ENCODE data around the gene ROBO1. TPM values are rescaled to one million over a fixed set of nuclear protein-coding genes. Genes with fewer than 3 reads are reported as not detected.

The ROBO1 gene
- total and polyA plus RNA-seq, 2 of the 13 experiments (the other 11 are each of a cell fraction or from before 2014, with no cell fraction given): 52.2 to 71.0 TPM

GRCh38 chr3:79056498-79056897, 711.3 kb downstream of the ROBO1 start:
- BruUV-seq (replicated peaks): no TSS peak
- WGBS (ENCODE audit: low lambda C conversion rate): 43% methylated on average over 7 of the region's 7 CpGs
- CTCF ChIA-PET (ENCODE audit: low intra/inter-chr PET ratio, low total read pairs): no interaction called here

More at GRCh38 chr3:79056498-79056897, 711.3 kb downstream of the ROBO1 start:
- H3K79me2 ChIP-seq (ENCODE audit: insufficient read depth, low read length): no peaks in the 10 kb centered on the region
- in situ Hi-C loops (cut with HindIII; ENCODE audit: extremely low pct_ligation_motif_present, low pct_unique_long_range_greater_than_20kb) (no loop called here), intact Hi-C loops (cut with micrococcal nuclease; ENCODE audit: unreplicated experiment) (no loop called here)
- H3K27ac ChIP-seq (ENCODE audit: extremely low read length, insufficient read depth, low read length): no peak overlapping the region
- no peak overlapping the region for H3K4me3 ChIP-seq (replicated peaks in 1 of 3; ENCODE audit: insufficient read depth in 1 of 3, low read depth in 2 of 3, low read length in 3 of 3)
- no peaks in the 10 kb centered on the region for H3K27me3 ChIP-seq (ENCODE audit: control insufficient read depth in 1 of 2, insufficient read depth in 2 of 2, low read length in 2 of 2)
- H2AFZ ChIP-seq (ENCODE audit: low read length): no peak overlapping the region
- DNase-seq (ENCODE audit: low spot score) (no peak), ATAC-seq (no peak), FAIRE-seq (no peak)
- no peaks in the 10 kb centered on the region for H3K4me1 ChIP-seq (ENCODE audit: insufficient read depth, low read length)
- H3K9me3 ChIP-seq (ENCODE audit: low read length): peaks cover 20% of the 10 kb centered on the region
- no peaks in the 10 kb centered on the region for H4K20me1 ChIP-seq (ENCODE audit: insufficient read depth, low read length)
- H3K9ac ChIP-seq (ENCODE audit: insufficient read depth, low read depth, low read length): no peak overlapping the region
- no peak overlapping the region for H3K4me2 ChIP-seq (ENCODE audit: low read depth, low read length)
- POLR2A ChIA-PET: no interaction called here
- TF ChIP-seq ZNF652 (CRISPR knock-in tag; IDR thresholded peaks at IDR 0.05; ENCODE audit: borderline replicate concordance, low read depth): no peak
- TF ChIP-seq ZBED4 (CRISPR knock-in tag; IDR thresholded peaks at IDR 0.05; ENCODE audit: borderline replicate concordance): no peak
- H3K36me3 ChIP-seq (replicated peaks in 1 of 2; ENCODE audit: control insufficient read depth in 1 of 2, insufficient read depth in 2 of 2, low read length in 2 of 2): no peaks in the 10 kb centered on the region
